GM12875 (cell line): ENCODE results near the gene AKT3.
"Not testable (repeated sequence)": the region's sequence is repeated elsewhere in the genome, so short reads cannot be mapped to it uniquely, and the experiment has no call there.

ENCODE experiments used
- H3K4me3 ChIP-seq: one replicate; pipeline ENCODE4 v1.5.1; 2011; ENCODE audit warnings: low read depth, low read length, control low read depth
- TF ChIP-seq, protein P1 (sequence below): IDR thresholded peaks from 2 replicates; pipeline ENCODE4 v1.5.1; 2011; ENCODE audit warnings: low read depth, mild to moderate bottlenecking, control low read depth, inconsistent platforms, low read length, moderate library complexity, borderline replicate concordance; ENCODE audit not compliant: insufficient read depth

Gene AKT3

GRCh38 chr1:243821177-243821680 is 28.8 kb downstream of the AKT3 start:
- no peak overlapping the region for H3K4me3 ChIP-seq
- TF ChIP-seq, protein P1, sequence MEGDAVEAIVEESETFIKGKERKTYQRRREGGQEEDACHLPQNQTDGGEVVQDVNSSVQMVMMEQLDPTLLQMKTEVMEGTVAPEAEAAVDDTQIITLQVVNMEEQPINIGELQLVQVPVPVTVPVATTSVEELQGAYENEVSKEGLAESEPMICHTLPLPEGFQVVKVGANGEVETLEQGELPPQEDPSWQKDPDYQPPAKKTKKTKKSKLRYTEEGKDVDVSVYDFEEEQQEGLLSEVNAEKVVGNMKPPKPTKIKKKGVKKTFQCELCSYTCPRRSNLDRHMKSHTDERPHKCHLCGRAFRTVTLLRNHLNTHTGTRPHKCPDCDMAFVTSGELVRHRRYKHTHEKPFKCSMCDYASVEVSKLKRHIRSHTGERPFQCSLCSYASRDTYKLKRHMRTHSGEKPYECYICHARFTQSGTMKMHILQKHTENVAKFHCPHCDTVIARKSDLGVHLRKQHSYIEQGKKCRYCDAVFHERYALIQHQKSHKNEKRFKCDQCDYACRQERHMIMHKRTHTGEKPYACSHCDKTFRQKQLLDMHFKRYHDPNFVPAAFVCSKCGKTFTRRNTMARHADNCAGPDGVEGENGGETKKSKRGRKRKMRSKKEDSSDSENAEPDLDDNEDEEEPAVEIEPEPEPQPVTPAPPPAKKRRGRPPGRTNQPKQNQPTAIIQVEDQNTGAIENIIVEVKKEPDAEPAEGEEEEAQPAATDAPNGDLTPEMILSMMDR: no peak

GRCh38 chr1:243819438-243819839 is 30.6 kb downstream of the AKT3 start:
- H3K4me3 ChIP-seq: no peak overlapping the region
- TF ChIP-seq, protein P1: no peak

DNA sequence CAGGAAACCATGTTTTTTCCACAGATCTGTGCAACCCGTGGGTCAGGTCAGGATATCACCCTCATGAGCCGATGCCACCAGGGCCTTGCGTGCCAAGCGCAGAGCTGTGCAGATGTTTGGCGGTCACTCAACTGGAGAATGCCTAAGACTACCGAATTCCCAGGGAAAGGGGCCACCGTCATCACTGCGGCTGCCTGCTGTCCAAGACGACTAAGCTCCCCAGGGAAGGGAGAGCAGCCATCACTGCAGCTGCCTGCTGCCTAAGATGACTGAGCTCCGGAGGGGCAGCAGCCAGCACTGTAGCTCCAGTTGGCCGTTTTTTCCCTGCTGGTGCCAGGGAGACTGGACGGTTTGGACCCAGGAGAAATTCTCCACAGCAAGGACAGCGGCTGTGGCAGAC is 31.1 kb downstream of the AKT3 start:
- TF ChIP-seq, protein P1: no peak
- no peak overlapping the region for H3K4me3 ChIP-seq

DNA sequence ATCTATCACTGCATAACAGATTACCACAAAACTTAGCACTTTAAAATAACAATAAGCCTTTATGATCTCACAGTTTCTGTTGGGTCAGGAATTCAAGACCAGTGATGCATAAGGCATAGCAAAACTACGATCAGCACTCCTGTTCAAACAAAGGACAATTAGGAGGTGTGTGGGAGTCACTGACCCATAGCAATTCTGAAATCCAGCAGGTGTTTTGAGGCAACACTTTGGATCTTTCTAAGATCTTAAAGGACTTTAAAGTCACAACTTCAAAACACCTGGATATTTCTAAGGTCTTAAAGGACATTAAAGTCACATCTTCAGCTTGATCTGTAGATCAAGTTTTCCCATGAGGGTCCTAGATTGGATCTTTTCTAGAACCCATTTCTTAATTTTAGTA is 35.3 kb downstream of the AKT3 start:
- no peak overlapping the region for H3K4me3 ChIP-seq
- TF ChIP-seq, protein P1: no peak

DNA sequence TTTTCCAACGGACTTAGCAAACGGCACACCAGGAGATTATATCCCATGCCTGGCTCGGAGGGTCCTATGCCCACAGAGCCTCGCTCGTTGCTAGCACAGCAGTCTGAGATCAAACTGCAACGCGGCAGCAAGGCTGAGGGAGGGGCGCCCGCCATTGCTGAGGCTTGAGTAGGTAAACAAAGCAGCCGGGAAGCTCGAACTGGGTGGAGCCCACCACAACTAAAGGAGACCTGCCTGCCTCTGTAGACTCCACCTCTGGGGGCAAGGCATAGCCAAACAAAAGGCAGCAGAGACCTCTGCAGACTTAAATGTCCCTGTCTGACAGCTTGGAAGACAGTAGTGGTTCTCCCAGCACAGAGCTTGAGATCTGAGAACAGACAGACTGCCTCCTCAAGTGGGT is 42.7 kb downstream of the AKT3 start:
- not testable (repeated sequence) for H3K4me3 ChIP-seq

DNA sequence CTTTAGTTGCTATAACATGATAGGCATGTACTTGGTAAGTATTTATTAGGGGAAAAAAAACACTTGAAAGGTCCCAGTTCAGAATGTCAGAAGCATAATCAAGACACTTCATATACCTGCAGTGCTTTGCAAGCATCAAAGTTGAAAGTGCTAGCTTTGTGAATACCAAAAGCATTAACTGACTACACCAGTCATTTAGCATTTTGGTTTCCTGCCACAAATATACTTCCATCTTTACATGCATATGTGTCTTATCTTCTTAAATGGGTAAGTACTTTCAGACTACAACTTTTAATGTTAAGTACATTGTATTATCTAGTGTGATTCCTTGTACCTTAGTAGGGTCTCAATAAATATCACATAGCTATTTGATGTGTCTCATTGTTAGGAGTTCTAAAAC is 43.7 kb downstream of the AKT3 start:
- H3K4me3 ChIP-seq: no peak overlapping the region
- TF ChIP-seq, protein P1: no peak

GRCh38 chr1:243802736-243803135 is 47.3 kb downstream of the AKT3 start:
- TF ChIP-seq, protein P1: no peak
- H3K4me3 ChIP-seq: no peak overlapping the region

DNA sequence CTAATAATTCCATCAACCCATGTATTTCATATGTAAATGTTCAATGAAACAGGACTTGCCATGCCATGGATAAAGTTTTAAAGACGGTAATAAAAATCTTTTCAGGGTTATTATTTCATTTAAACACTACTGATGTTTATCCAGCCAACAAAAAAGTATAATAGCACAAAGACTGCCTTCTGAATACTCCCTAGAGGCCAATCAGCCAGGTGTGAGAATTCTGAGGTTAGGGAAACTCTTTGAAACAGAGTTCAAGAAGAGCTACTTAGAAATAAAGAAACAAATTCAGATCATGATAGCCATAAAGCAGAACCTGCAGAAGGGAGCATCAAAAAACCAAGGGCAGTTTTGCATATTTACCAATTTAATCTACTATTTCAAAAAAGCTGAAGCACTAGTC is 48.7 kb downstream of the AKT3 start:
- TF ChIP-seq, protein P1: no peak
- H3K4me3 ChIP-seq: no peak overlapping the region
